WERI-Rb-1 (cell line): ENCODE measurements around the gene BCAS3.

ENCODE experiments used
- DNase-seq: peaks from one replicate; pipeline ENCODE4 v3.0.0-alpha.2; 2020
- H3K27ac ChIP-seq: fragments of 250-450 bp; sonication (Bioruptor Pico); 2 replicates; pipeline ENCODE4 v1.5.1; 2020; ENCODE audit warnings: mild to moderate bottlenecking, moderate library complexity
- H3K27me3 ChIP-seq: fragments of 250-450 bp; sonication (Bioruptor Pico); 2 replicates; pipeline ENCODE4 v1.5.1; 2021; ENCODE audit warnings: mild to moderate bottlenecking, low read depth, moderate library complexity; ENCODE audit not compliant: insufficient read depth, severe bottlenecking
- H3K36me3 ChIP-seq: fragments of 250-450 bp; sonication (Bioruptor Pico); 2 replicates; pipeline ENCODE4 v1.5.1; 2020; ENCODE audit warnings: mild to moderate bottlenecking, moderate library complexity
- H3K4me3 ChIP-seq: 2 replicates; pipeline ENCODE4 v1.5.1; 2011; ENCODE audit warnings: low read depth, mild to moderate bottlenecking, control low read depth, low read length
- H3K9me3 ChIP-seq: fragments of 250-450 bp; sonication (Bioruptor Pico); 2 replicates; pipeline ENCODE4 v1.5.1; 2021; ENCODE audit warnings: mild to moderate bottlenecking, moderate library complexity; ENCODE audit not compliant: severe bottlenecking
- CTCF ChIP-seq: IDR thresholded peaks from 2 replicates; pipeline ENCODE4 v1.5.1; 2011; ENCODE audit warnings: low read depth, mild to moderate bottlenecking, control low read depth, inconsistent platforms, low read length

The BCAS3 gene

GRCh38 chr17:61312406-61313295 lies 635.0 kb downstream of the BCAS3 start:
- no peak overlapping the region for H3K4me3 ChIP-seq
- H3K27ac ChIP-seq, result no peak overlapping the region
- TF ChIP-seq CTCF, result no peak
- no peak for DNase-seq
- H3K36me3 ChIP-seq, result no peaks in the 10 kb centered on the region
- H3K9me3 ChIP-seq, result no peaks in the 10 kb centered on the region
- no peaks in the 10 kb centered on the region for H3K27me3 ChIP-seq

GRCh38 chr17:61313461-61314326 lies 636.0 kb downstream of the BCAS3 start:
- Histone ChIP-seq H3K27ac (no peak overlapping the region), H3K4me3 (no peak overlapping the region), H3K9me3 (no peaks in the 10 kb centered on the region), H3K27me3 (no peaks in the 10 kb centered on the region), H3K36me3 (no peaks in the 10 kb centered on the region)
- DNase-seq, result no peak
- no peak for TF ChIP-seq CTCF

GRCh38 chr17:61314368-61315078 lies 636.9 kb downstream of the BCAS3 start:
- Histone ChIP-seq H3K4me3 (no peak overlapping the region), H3K36me3 (no peaks in the 10 kb centered on the region), H3K27ac (no peak overlapping the region), H3K27me3 (no peaks in the 10 kb centered on the region), H3K9me3 (no peaks in the 10 kb centered on the region)
- DNase-seq, result no peak
- TF ChIP-seq CTCF, result no peak

GRCh38 chr17:61316633-61317032 lies 639.0 kb downstream of the BCAS3 start:
- no peak overlapping the region for H3K27ac ChIP-seq
- H3K36me3 ChIP-seq, result no peaks in the 10 kb centered on the region
- no peak for TF ChIP-seq CTCF
- H3K4me3 ChIP-seq, result no peak overlapping the region
- no peak for DNase-seq
- H3K9me3 ChIP-seq, result no peaks in the 10 kb centered on the region
- no peaks in the 10 kb centered on the region for H3K27me3 ChIP-seq

GRCh38 chr17:61317779-61318178 lies 640.1 kb downstream of the BCAS3 start:
- H3K27me3 ChIP-seq, result no peaks in the 10 kb centered on the region
- H3K36me3 ChIP-seq, result no peaks in the 10 kb centered on the region
- H3K27ac ChIP-seq, result no peak overlapping the region
- H3K4me3 ChIP-seq, result no peak overlapping the region
- DNase-seq, result peak; percentile 51
- no peaks in the 10 kb centered on the region for H3K9me3 ChIP-seq
- peak; percentile 48; the same call in 1 of the 2 replicates for TF ChIP-seq CTCF
